HepG2 (cell line): ENCODE results near the gene SELENOH. TPM values are rescaled to one million over a fixed set of nuclear protein-coding genes. Genes with fewer than 3 reads are reported as not detected.

Source experiments
- ATAC-seq: fragments of 200-7000 bp; cut with Tn5 transposase; 3 replicates; pipeline ENCODE4 v1.9.1; 2020; ENCODE audit warnings: mild to moderate bottlenecking, moderate library complexity
- BruUV-seq: library from RNA; stranded (reverse); fragments of 400-500 nt; replicated peaks from 2 replicates; lab custom pipeline; 2021; lab: Mats Ljungman, UMichigan
- CTCF ChIA-PET: fragments of 300-600 bp; formaldehyde crosslinking; extraction: SDS; loops from one replicate; lab custom pipeline; 2021; ENCODE audit warnings: low total read pairs, inconsistent platforms, low intra/inter-chr PET ratio; lab: Yijun Ruan, JAX
- POLR2A ChIA-PET: fragments of 350-600 bp; sonication (Branson Sonifier 250); formaldehyde crosslinking; loops from one replicate; lab custom pipeline; 2020; ENCODE audit warnings: antibody characterized with exemption, inconsistent platforms; lab: Yijun Ruan, JAX
- DNase-seq: peaks from one replicate; pipeline ENCODE4 v3.0.0-alpha.2; 2015; ENCODE audit warnings: low spot score
- FAIRE-seq: peaks from 3 replicates; lab custom pipeline; 2011; peaks lifted over from hg19 to GRCh38; lab: Jason Lieb, UNC
- H2AFZ ChIP-seq: one replicate; pipeline ENCODE4 v1.6.1; 2011; ENCODE audit warnings: low read length, inconsistent platforms
- H3K27ac ChIP-seq: fragments of 300-600 bp; 3 replicates; pipeline ENCODE4 v1.8.0; 2011; ENCODE audit warnings: mixed run types, mild to moderate bottlenecking, mixed read lengths, low read length, inconsistent platforms; ENCODE audit not compliant: insufficient read depth; ENCODE audit errors: extremely low read length
- H3K27me3 ChIP-seq, 2 experiments: fragments of 200-600 bp in 1 of 2; 2 replicates in 1 of 2; 3 replicates in 1 of 2; pipeline versions ENCODE4 v1.6.0 to v1.8.0; 2011; ENCODE audit warnings: low read length in 2 of 2, mild to moderate bottlenecking in 2 of 2, moderate library complexity in 2 of 2, inconsistent platforms in 1 of 2; ENCODE audit not compliant: insufficient read depth in 2 of 2, control insufficient read depth in 1 of 2
- H3K36me3 ChIP-seq, 2 experiments: fragments of 200-600 bp in 1 of 2; replicated peaks in 1 of 2; 2 replicates in 1 of 2; 3 replicates in 1 of 2; pipeline versions ENCODE4 v1.5.1 to v1.8.0; 2011; ENCODE audit warnings: low read length in 2 of 2, inconsistent platforms in 1 of 2; ENCODE audit not compliant: insufficient read depth in 2 of 2, control insufficient read depth in 1 of 2
- H3K4me1 ChIP-seq: 2 replicates; pipeline ENCODE4 v1.5.1; 2012; ENCODE audit warnings: low read length, inconsistent platforms; ENCODE audit not compliant: insufficient read depth
- H3K4me2 ChIP-seq: 2 replicates; pipeline ENCODE4 v1.6.0; 2011; ENCODE audit warnings: low read depth, low read length, inconsistent platforms
- H3K4me3 ChIP-seq, 3 experiments: fragments of 200-600 bp in 1 of 3; sonication (generic), shearing (Covaris generic) in 1 of 3; replicated peaks in 1 of 3; 2 replicates each; pipeline ENCODE4 v1.5.1; 2011 to 2016; ENCODE audit warnings: low read length in 3 of 3, inconsistent platforms in 2 of 3, low read depth in 2 of 3, mild to moderate bottlenecking in 2 of 3, control low read depth in 1 of 3, mixed read lengths in 1 of 3; ENCODE audit not compliant: insufficient read depth in 1 of 3
- H3K79me2 ChIP-seq: one replicate; pipeline ENCODE4 v1.6.1; 2011; ENCODE audit warnings: low read length, inconsistent platforms; ENCODE audit not compliant: insufficient read depth
- H3K9ac ChIP-seq: 2 replicates; pipeline ENCODE4 v1.6.0; 2011; ENCODE audit warnings: mild to moderate bottlenecking, low read depth, low read length, inconsistent platforms; ENCODE audit not compliant: insufficient read depth
- H3K9me3 ChIP-seq: 2 replicates; pipeline ENCODE4 v1.5.1; 2012; ENCODE audit warnings: mild to moderate bottlenecking, low read length
- H4K20me1 ChIP-seq: 2 replicates; pipeline ENCODE4 v1.6.0; 2011; ENCODE audit warnings: inconsistent platforms, mild to moderate bottlenecking, low read length, moderate library complexity; ENCODE audit not compliant: insufficient read depth
- KMT2A ChIP-seq: sonication (generic); formaldehyde crosslinking; IDR thresholded peaks from 2 replicates; pipeline ENCODE4 v1.4.0; 2020; ENCODE audit warnings: missing genetic modification reagents
- RBFOX2 ChIP-seq: fragments of 200-400 bp; formaldehyde crosslinking; IDR thresholded peaks from 2 replicates; pipeline ENCODE4 v1.6.1; 2017; ENCODE audit warnings: low read depth, mild to moderate bottlenecking, low read length
- SAP130 ChIP-seq: IDR thresholded peaks from 2 replicates; pipeline ENCODE4 v1.6.1; 2016; ENCODE audit warnings: low read depth
- YEATS4 ChIP-seq: sonication (generic); formaldehyde crosslinking; IDR thresholded peaks from 2 replicates; pipeline ENCODE4 v1.4.0; 2020; ENCODE audit warnings: missing genetic modification reagents, borderline replicate concordance
- WGBS: methylation state at CpG from one replicate; pipeline ENCODE4 v1.1.6; 2017; ENCODE audit warnings: low lambda C conversion rate; 5-methylcytosine and 5-hydroxymethylcytosine counted together
- in situ Hi-C: cut with HindIII; loops from 2 replicates; pipeline ENCODE4 v1.10.0; 2017; ENCODE audit warnings: low pct_unique_long_range_greater_than_20kb; ENCODE audit not compliant: extremely low pct_ligation_motif_present
- intact Hi-C: fragments of 100-400 bp; cut with micrococcal nuclease; formaldehyde crosslinking; loops from one replicate; pipeline ENCODE4 v1.10.0; 2022; ENCODE audit not compliant: unreplicated experiment
- polyA plus RNA-seq, 8 experiments: library from polyadenylated mRNA; depleted of rRNA in 3 of 8; stranded (reverse) in 7 of 8; unstranded in 1 of 8; fragments of >200 nt; fragmentation: Illumina TruSeq in 4 of 8; extraction: Trizol in 4 of 8; gene quantifications; 2 replicates each; pipeline versions ENCODE4 v1.2.1 to v1.2.3, GENCODE V29; 2011 to 2016; ENCODE audit warnings: low read depth in 4 of 8, missing spikeins in 1 of 8, mixed read lengths in 1 of 8; ENCODE audit not compliant: insufficient read depth in 1 of 8
- total RNA-seq, 5 experiments: library from RNA; depleted of rRNA; stranded (reverse); fragments of >200 nt; fragmentation: Illumina TruSeq; extraction: Trizol; gene quantifications; 2 replicates each; pipeline ENCODE4 v1.2.3, GENCODE V29; 2016; ENCODE audit warnings: low read depth in 1 of 5
- TF ChIP-seq, protein P1 (sequence below), 2 experiments: sonication (generic) in 1 of 2; formaldehyde crosslinking in 1 of 2; IDR thresholded peaks; 2 replicates each; pipeline versions ENCODE4 v1.6.1 to v1.9.0; 2014 to 2022; ENCODE audit warnings: antibody characterized with exemption in 1 of 2, borderline replicate concordance in 1 of 2, inconsistent platforms in 1 of 2, low read depth in 1 of 2, missing genetic modification reagents in 1 of 2

SELENOH gene
- total and polyA plus RNA-seq, 2 of the 13 experiments (the other 11 are each of a cell fraction or from before 2014, with no cell fraction given), result 27.2 to 77.4 TPM

DNA sequence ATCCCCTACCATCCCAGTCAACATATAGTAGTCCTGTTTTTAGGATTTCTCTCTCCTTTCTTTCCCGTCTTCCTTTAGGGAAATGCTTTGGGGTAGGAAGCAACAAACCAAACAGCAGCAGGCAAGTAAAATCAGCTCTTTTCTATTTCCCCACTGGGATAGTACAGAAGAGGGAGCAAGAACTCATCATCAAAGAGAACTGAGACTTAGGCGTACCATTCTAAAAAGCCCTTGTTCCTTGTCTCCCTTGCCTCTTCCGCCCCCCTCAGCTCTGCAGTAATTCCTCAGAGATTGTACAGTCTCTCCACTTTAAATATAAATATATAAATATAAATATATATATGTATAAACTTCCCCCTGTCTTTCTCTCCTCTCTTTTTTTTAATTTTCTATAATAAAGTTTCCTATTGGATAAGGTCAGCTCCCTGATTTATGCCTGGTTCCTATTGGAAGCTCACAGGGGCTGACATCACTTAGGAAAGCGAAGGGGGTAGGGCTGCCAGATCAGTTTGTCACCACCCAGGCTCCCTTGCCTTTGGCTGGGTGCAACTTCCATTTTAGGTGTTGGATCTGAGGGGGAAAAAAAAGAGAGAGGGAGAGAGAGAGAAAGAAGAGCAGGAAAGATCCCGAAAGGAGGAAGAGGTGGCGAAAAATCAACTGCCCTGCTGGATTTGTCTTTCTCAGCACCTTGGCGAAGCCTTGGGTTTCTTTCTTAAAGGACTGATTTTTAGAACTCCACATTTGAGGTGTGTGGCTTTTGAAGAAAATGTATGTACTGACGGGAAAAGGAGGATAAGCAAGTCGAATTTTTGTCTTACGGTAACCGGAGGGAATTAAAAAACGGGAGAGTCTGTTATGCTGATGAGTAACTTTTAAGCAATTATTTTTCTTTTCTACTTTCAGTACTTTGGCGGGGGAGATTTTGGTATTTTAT, 20.3 kb downstream of the SELENOH start, which contains the start of gene CTNND1 (continued):
- TF ChIP-seq, protein P1, sequence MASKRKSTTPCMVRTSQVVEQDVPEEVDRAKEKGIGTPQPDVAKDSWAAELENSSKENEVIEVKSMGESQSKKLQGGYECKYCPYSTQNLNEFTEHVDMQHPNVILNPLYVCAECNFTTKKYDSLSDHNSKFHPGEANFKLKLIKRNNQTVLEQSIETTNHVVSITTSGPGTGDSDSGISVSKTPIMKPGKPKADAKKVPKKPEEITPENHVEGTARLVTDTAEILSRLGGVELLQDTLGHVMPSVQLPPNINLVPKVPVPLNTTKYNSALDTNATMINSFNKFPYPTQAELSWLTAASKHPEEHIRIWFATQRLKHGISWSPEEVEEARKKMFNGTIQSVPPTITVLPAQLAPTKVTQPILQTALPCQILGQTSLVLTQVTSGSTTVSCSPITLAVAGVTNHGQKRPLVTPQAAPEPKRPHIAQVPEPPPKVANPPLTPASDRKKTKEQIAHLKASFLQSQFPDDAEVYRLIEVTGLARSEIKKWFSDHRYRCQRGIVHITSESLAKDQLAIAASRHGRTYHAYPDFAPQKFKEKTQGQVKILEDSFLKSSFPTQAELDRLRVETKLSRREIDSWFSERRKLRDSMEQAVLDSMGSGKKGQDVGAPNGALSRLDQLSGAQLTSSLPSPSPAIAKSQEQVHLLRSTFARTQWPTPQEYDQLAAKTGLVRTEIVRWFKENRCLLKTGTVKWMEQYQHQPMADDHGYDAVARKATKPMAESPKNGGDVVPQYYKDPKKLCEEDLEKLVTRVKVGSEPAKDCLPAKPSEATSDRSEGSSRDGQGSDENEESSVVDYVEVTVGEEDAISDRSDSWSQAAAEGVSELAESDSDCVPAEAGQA (IDR thresholded peaks at IDR 0.05; ENCODE audit: low read depth), result peak; percentile 54; the same call in 1 of the 2 replicates
- TF ChIP-seq, protein P1 (CRISPR knock-in tag; IDR thresholded peaks at IDR 0.05; ENCODE audit: borderline replicate concordance), result no peak

DNA sequence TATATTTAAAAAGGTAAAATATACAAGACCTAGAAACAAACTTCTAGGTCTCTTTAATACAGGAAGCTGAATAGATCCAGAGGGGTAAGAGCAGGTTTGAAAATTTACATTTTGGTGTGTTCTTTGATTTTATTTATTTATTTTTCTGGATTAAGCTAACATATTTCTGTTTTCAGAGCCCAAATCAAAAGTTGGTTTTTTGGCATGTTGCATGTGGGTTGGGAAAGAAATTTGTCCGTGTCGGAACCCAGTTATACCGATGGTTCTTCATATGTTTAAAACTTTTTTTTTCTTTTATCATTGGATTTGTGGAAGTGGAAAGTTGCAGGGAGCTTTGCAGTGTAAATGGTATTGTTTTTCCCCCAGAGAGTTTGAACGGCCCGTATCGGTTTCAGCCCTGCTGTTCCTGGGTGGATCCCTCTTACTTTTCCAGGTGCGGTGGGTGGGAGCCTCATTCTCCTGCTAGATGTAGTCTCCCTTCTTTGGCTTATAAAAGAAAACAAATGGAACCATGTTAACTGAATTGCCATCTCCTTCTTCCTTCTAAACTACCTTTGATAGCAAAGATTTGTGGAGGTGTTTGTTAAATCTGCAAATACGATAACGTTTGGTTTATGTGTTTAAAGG, 21.1 kb downstream of the SELENOH start:
- H3K4me3 ChIP-seq, result peak overlapping the region; percentile 80 to 97 (median 88)
- peaks cover 49% of the 10 kb centered on the region for H3K4me1 ChIP-seq
- TF ChIP-seq SAP130 (CRISPR knock-in tag) (peak; percentile 45), KMT2A (CRISPR knock-in tag) (no peak; the same call in 1 of the 2 replicates), RBFOX2 (peak; percentile 61), YEATS4 (0 out of 2 replicates have a peak, but pooled peaks have one; percentile 3)
- under 1% methylated on average over 9 of the region's 9 CpGs for WGBS
- intact Hi-C loops, result no loop called here
- no peak overlapping the region for H2AFZ ChIP-seq
- TSS peak; percentile 85 for BruUV-seq
- H3K9ac ChIP-seq, result peak overlapping the region; percentile 100
- peaks cover 0 to 4% of the 10 kb centered on the region in 2 experiments; a peak in 1 of 5 replicates for H3K36me3 ChIP-seq
- in situ Hi-C loops, result loop anchor here (5.0 kb wide), 1 partner anchor 40 kb away; no protein-coding TSS in a partner anchor
- no peaks in the 10 kb centered on the region; a peak in 1 of 5 replicates for H3K27me3 ChIP-seq
- ATAC-seq (no peak), FAIRE-seq (no peak), DNase-seq (no peak)
- peak overlapping the region; percentile 99 for H3K27ac ChIP-seq
- peak overlapping the region; percentile 87 for H3K4me2 ChIP-seq
- H4K20me1 ChIP-seq, result peaks cover 35% of the 10 kb centered on the region
- CTCF ChIA-PET, result interaction anchor here (1.2 kb wide), 1 partner anchor 38 kb away, joined by 3 read pairs; no protein-coding TSS in a partner anchor
- H3K79me2 ChIP-seq, result peaks cover 60% of the 10 kb centered on the region
- H3K9me3 ChIP-seq, result no peaks in the 10 kb centered on the region
- POLR2A ChIA-PET, result interaction anchor here (1.2 to 10.3 kb wide), 7 partner anchors 9 to 50 kb away, joined by 3 to 215 read pairs (median 11); partner anchors contain the start of genes MED19, SELENOH and TMX2
